Measurements from ENCODE around the gene TSC2. TPM values are rescaled to one million over a fixed set of nuclear protein-coding genes. Genes with fewer than 3 reads are reported as not detected.

The TSC2 gene
- total and polyA plus RNA-seq, 2 donors (not counting 3 experiments of a cell fraction or from before 2014, with no cell fraction given), result 87.9 to 144 TPM

DNA sequence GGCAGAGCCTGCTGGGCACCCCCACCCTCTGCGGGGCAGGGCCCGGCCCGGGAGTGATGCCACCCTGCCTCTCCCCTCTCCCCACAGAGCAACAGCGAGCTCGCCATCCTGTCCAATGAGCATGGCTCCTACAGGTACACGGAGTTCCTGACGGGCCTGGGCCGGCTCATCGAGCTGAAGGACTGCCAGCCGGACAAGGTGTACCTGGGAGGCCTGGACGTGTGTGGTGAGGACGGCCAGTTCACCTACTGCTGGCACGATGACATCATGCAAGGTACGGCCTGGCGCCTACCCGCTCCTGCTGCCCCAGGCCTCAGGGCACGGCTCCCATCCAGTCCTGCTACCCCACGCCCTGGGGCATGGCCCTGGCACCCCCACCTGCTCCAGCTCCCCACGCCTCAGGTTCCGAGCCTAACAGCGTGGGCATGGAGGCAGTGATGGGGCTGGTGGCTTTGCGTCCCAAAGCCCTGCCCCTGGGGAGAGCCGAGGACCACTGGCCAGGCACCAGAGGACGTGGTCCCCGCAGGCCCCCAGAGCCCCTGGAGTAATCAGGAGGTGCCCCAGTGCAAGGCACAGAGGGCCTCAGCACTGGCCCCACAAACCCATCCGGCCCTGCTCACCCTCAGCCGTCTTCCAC lies 38.4 kb downstream of the TSC2 start:
- Histone ChIP-seq H2AFZ (ENCODE audit: low read depth, low read length) (no peak overlapping the region), H3K27ac (ENCODE audit: insufficient read depth, low read depth, low read length) (no peak overlapping the region), H3K4me2 (ENCODE audit: insufficient read depth, low read length) (no peak overlapping the region), H3K9ac (replicated peaks; ENCODE audit: extremely low read depth, insufficient read depth, low read length) (no peak overlapping the region), H3K4me1 (ENCODE audit: control insufficient read depth, extremely low read depth, insufficient read depth, low read length) (no peaks in the 10 kb centered on the region), H3K9me1 (replicated peaks; ENCODE audit: control insufficient read depth, extremely low read depth, insufficient read depth, low read length) (no peaks in the 10 kb centered on the region), H3K9me3 (replicated peaks; ENCODE audit: control insufficient read depth, insufficient read depth, low read length) (no peaks in the 10 kb centered on the region), H3K27me3 (ENCODE audit: control insufficient read depth in 2 of 2, insufficient read depth in 2 of 2, low read length in 2 of 2) (no peaks in the 10 kb centered on the region), H3K36me3 (ENCODE audit: control insufficient read depth in 2 of 2, extremely low read depth in 1 of 2, insufficient read depth in 2 of 2, low read length in 2 of 2) (peaks cover 0 to 51% of the 10 kb centered on the region in 2 experiments), H3K4me3 (replicated peaks in 1 of 3; ENCODE audit: insufficient read depth in 1 of 3, low read depth in 1 of 3, low read length in 3 of 3) (no peak overlapping the region), H3K79me2 (ENCODE audit: control insufficient read depth, insufficient read depth, low read length) (no peaks in the 10 kb centered on the region), H4K20me1 (replicated peaks; ENCODE audit: control insufficient read depth, extremely low read depth, insufficient read depth, low read length) (no peaks in the 10 kb centered on the region)
- ChIA-PET CTCF (interaction anchor here (1.0 to 2.5 kb wide), 4 partner anchors 10 to 64 kb away, joined by 3 to 8 read pairs (median 5); no protein-coding TSS in a partner anchor), POLR2A (no interaction called here)
- intact Hi-C loops (cut with micrococcal nuclease), result no loop called here
- FAIRE-seq (no peak), DNase-seq (ENCODE audit: low read depth, low spot score) (no peak)
- TF ChIP-seq, protein P1, sequence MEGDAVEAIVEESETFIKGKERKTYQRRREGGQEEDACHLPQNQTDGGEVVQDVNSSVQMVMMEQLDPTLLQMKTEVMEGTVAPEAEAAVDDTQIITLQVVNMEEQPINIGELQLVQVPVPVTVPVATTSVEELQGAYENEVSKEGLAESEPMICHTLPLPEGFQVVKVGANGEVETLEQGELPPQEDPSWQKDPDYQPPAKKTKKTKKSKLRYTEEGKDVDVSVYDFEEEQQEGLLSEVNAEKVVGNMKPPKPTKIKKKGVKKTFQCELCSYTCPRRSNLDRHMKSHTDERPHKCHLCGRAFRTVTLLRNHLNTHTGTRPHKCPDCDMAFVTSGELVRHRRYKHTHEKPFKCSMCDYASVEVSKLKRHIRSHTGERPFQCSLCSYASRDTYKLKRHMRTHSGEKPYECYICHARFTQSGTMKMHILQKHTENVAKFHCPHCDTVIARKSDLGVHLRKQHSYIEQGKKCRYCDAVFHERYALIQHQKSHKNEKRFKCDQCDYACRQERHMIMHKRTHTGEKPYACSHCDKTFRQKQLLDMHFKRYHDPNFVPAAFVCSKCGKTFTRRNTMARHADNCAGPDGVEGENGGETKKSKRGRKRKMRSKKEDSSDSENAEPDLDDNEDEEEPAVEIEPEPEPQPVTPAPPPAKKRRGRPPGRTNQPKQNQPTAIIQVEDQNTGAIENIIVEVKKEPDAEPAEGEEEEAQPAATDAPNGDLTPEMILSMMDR (IDR thresholded peaks at IDR 0.05; ENCODE audit: extremely low read depth in 1 of 2, insufficient read depth in 1 of 2, low read depth in 1 of 2, low read length in 2 of 2), result no peak
- TF ChIP-seq, protein P2, sequence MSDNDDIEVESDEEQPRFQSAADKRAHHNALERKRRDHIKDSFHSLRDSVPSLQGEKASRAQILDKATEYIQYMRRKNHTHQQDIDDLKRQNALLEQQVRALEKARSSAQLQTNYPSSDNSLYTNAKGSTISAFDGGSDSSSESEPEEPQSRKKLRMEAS (IDR thresholded peaks at IDR 0.05; ENCODE audit: insufficient read depth, insufficient read length), result no peak
- no peak for TF ChIP-seq EZH2 (IDR thresholded peaks at IDR 0.05; ENCODE audit: borderline replicate concordance, low read depth, low read length, severe bottlenecking)
- TF ChIP-seq JUN (IDR thresholded peaks at IDR 0.05; ENCODE audit: borderline replicate concordance, insufficient read depth, insufficient read length, low read depth), result no peak
- TF ChIP-seq FOS (IDR thresholded peaks at IDR 0.05; ENCODE audit: borderline replicate concordance, insufficient read depth, low read length), result no peak
- TF ChIP-seq POLR2A (IDR thresholded peaks at IDR 0.05; ENCODE audit: low read depth, low read length), result no peak
- no peak for TF ChIP-seq GATA2 (IDR thresholded peaks at IDR 0.05; ENCODE audit: insufficient read depth, insufficient read length, low read depth, low read length)
- no peak for TF ChIP-seq POLR2AphosphoS5 (IDR thresholded peaks at IDR 0.05; ENCODE audit: insufficient read depth, low read depth, low read length)
- TF ChIP-seq MYC (IDR thresholded peaks at IDR 0.05; ENCODE audit: low read depth, low read length), result no peak
- dilution Hi-C loops (cut with MboI; ENCODE audit: extremely low pct_ligation_motif_present, low sequenced_read_pairs), result no loop called here
- no TSS peak for BruUV-seq (replicated peaks)

All from endothelial cell of umbilical vein (primary cell).